Thymus (tissue), 14 donors: Measurements from ENCODE around the gene PPTC7. TPM values are rescaled to one million over a fixed set of nuclear protein-coding genes. Genes with fewer than 3 reads are reported as not detected.
A peak's percentile ranks its signal among the peaks of the same experiment; 100 is the strongest.

Source experiments
- DNase-seq, 9 donors: peaks; one replicate each; pipeline ENCODE4 v3.0.0-alpha.2; 2013; ENCODE audit warnings: low spot score in 9 of 9, low read depth in 6 of 9, missing footprints in 1 of 9
- H3K27ac ChIP-seq, 2 donors: one replicate each; pipeline ENCODE4 v1.5.1; 2013; ENCODE audit warnings: control low read depth in 1 of 2, low read depth in 1 of 2, low read length in 1 of 2, mild to moderate bottlenecking in 1 of 2, moderate library complexity in 1 of 2
- H3K27me3 ChIP-seq, 2 donors: one replicate each; pipeline ENCODE4 v1.5.1; 2013; ENCODE audit warnings: low read length in 1 of 2; ENCODE audit not compliant: control insufficient read depth in 2 of 2, insufficient read depth in 1 of 2
- H3K36me3 ChIP-seq, 2 donors: one replicate each; pipeline ENCODE4 v1.5.1; 2013; ENCODE audit warnings: low read length in 1 of 2, mild to moderate bottlenecking in 1 of 2, moderate library complexity in 1 of 2; ENCODE audit not compliant: control insufficient read depth in 2 of 2, insufficient read depth in 2 of 2
- H3K4me1 ChIP-seq, 2 donors: one replicate each; pipeline ENCODE4 v1.5.1; 2013; ENCODE audit warnings: low read length in 2 of 2; ENCODE audit not compliant: control insufficient read depth in 2 of 2, insufficient read depth in 2 of 2
- H3K4me3 ChIP-seq, 2 donors: one replicate each; pipeline ENCODE4 v1.5.1; 2013; ENCODE audit warnings: low read length in 2 of 2, control low read depth in 1 of 2, mild to moderate bottlenecking in 1 of 2
- H3K9me3 ChIP-seq, 2 donors: one replicate each; pipeline ENCODE4 v1.5.1; 2013; ENCODE audit warnings: low read length in 1 of 2, mild to moderate bottlenecking in 1 of 2; ENCODE audit not compliant: control insufficient read depth in 2 of 2, insufficient read depth in 1 of 2
- WGBS: extraction: QIAGEN DNeasy Blood & Tissue Kit; methylation state at CpG from one replicate; pipeline ENCODE4 v1.1.7; 2013; 5-methylcytosine and 5-hydroxymethylcytosine counted together
- long read RNA-seq, 10 donors: transcript quantifications; one replicate each; lab custom pipeline, GENCODE V29; 2026
- polyA plus RNA-seq: library from polyadenylated mRNA; stranded (reverse); fragments of 200-250 nt; gene quantifications from one replicate; pipeline ENCODE4 v1.2.3, GENCODE V29; 2013
- total RNA-seq: library from RNA; stranded (reverse); fragments of 120-200 nt; gene quantifications from one replicate; pipeline ENCODE4 v1.2.4, GENCODE V29; 2013
- donor health status: healthy.

Gene PPTC7, protein sequence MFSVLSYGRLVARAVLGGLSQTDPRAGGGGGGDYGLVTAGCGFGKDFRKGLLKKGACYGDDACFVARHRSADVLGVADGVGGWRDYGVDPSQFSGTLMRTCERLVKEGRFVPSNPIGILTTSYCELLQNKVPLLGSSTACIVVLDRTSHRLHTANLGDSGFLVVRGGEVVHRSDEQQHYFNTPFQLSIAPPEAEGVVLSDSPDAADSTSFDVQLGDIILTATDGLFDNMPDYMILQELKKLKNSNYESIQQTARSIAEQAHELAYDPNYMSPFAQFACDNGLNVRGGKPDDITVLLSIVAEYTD
- total RNA-seq (5.8 TPM), polyA plus RNA-seq (19.2 TPM)
- long read RNA-seq, donor 1: 0 reads
- long read RNA-seq, donor 2: 0 reads
- long read RNA-seq, donor 3, full-length matches to known transcripts: 6 of 6 reads
- long read RNA-seq, donor 3, partial matches to known transcripts: 0 of 6 reads
- long read RNA-seq, donor 3, other reads (novel, unspliced or antisense): 0 of 6 reads
- long read RNA-seq, donor 4, full-length matches to known transcripts: 3 of 3 reads
- long read RNA-seq, donor 4, partial matches to known transcripts: 0 of 3 reads
- long read RNA-seq, donor 4, other reads (novel, unspliced or antisense): 0 of 3 reads
- long read RNA-seq, donor 5, full-length matches to known transcripts: 8 of 8 reads
- long read RNA-seq, donor 5, partial matches to known transcripts: 0 of 8 reads
- long read RNA-seq, donor 5, other reads (novel, unspliced or antisense): 0 of 8 reads
- long read RNA-seq, donor 6, full-length matches to known transcripts: 3 of 3 reads
- long read RNA-seq, donor 6, partial matches to known transcripts: 0 of 3 reads
- long read RNA-seq, donor 6, other reads (novel, unspliced or antisense): 0 of 3 reads
- long read RNA-seq, donor 7, full-length matches to known transcripts: 4 of 4 reads
- long read RNA-seq, donor 7, partial matches to known transcripts: 0 of 4 reads
- long read RNA-seq, donor 7, other reads (novel, unspliced or antisense): 0 of 4 reads
- long read RNA-seq, donor 8: 0 reads
- long read RNA-seq, donor 9, full-length matches to known transcripts: 3 of 3 reads
- long read RNA-seq, donor 9, partial matches to known transcripts: 0 of 3 reads
- long read RNA-seq, donor 9, other reads (novel, unspliced or antisense): 0 of 3 reads
- long read RNA-seq, donor 10, full-length matches to known transcripts: 4 of 4 reads
- long read RNA-seq, donor 10, partial matches to known transcripts: 0 of 4 reads
- long read RNA-seq, donor 10, other reads (novel, unspliced or antisense): 0 of 4 reads

DNA sequence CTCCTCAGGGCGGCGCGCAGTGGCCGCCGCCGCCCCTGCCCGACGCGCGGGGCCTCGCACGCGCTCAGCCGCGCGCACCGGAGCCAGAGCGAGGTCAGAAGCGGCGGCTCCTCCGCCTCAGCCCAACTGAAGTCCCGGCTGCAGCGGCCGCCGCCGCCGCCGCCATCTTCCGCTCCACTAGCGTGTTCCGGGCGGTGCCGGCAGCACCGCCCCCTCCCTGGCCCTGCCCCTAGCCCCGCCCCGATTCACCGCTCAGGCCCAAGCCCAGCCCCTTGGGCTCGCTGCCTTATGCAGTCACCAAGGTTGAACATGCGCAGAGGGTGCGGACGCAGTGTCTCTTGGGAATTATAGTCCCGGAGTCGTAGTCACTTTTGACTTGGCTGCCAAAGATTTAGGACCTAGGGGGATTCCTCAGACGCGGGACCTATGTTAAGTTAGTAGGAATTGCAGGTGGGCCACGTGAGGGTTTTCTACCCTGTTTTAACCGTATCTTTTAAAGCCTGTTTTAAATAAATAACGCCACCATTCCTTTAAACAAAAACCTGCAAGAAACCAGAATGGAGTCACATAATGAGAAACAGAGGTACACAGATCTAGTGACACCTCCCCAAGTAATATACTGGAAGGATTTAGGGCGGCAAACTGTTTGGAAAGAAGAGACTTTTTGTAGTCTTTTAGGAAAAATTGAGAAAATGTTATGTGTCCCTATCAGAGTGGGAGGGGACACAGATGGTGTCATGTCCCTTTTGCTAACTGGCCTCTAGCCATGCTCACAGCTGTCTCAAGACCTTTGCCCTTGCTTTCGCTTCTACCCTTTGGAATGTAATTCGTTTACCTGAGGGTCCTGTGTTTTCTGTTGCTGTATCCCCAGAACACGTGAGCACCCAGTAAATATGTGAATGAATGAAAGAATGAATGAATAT is at the start of gene PPTC7:
Gene PPTC7 (minus strand): TSS at position 182 of the 923 bp plus-strand sequence. CDS start 287 bp downstream, outside the sequence.
- Histone ChIP-seq H3K4me3 (peak within 1 kb of the TSS; percentile 81 to 82), H3K4me1 (peaks cover 38 to 49% of the 10 kb centered on the region in 2 donors), H3K9me3 (no peaks in the 10 kb centered on the region), H3K36me3 (no peaks in the 10 kb centered on the region), H3K27ac (peak within 1 kb of the TSS; percentile 32 to 91), H3K27me3 (no peaks in the 10 kb centered on the region)
- 6% methylated on average over 52 of the region's 52 CpGs for WGBS
- peak; percentile 92 to 98 (median 96) for DNase-seq

DNA sequence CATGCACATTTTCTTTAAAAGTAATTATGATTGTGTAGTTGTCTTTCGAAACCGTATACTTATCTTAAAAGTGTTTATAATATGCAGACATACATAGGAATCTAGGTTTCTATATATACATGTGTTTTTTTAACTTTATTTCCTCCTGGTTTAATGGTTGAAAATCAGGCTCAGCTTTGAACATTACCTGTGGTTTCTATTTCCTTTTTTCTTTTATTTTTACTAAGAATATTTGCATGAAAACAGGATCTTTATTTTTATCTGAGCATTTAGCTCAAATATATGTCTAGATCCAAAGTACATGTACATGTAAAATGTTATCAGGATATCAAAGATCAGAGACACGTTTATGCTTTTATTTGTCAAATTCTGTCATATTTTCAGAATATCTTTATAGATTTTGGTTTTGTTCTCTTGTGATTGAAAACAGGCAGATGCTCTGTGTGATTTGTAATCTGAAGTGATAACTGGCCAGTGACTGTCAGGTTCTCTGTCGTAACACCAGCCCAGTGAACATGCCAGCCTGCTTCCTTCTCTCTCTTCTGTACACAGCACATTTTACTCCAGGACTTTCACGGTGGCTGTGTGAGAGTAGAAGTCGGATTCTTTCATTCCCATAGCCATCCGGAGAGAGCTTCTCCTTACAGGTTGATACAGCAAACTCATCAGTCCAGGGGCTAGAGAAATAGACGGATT is 44.5 kb upstream of the PPTC7 start:
- WGBS: 58% methylated on average over 8 of the region's 8 CpGs
- no peak for DNase-seq
- Histone ChIP-seq H3K4me3 (no peak overlapping the region), H3K36me3 (peaks cover 0 to 3% of the 10 kb centered on the region in 2 donors), H3K4me1 (peaks cover 0 to 3% of the 10 kb centered on the region in 2 donors), H3K9me3 (no peaks in the 10 kb centered on the region), H3K27me3 (no peaks in the 10 kb centered on the region), H3K27ac (no peak overlapping the region)

DNA sequence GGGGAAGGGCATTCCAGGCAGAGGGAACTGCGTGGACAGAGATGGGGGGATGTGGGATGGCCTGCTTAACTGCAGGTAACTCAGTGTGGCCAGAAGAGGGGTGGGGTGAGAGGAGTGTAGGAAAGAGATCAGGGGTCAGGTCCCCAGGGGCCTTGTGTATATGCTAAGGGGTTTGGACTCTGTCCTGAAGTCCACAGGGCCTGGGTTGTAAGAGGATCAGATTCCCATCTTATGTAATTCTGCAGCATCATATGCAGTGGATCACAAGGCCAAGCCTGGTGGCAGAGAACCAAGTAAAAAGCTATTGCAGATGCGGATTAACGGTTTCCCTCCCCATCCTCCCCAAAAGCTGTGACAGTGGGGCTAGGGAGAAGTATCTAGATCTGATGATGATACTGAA is 39.5 kb upstream of the PPTC7 start:
- DNase-seq: no peak
- no peak overlapping the region for H3K27ac ChIP-seq

DNA sequence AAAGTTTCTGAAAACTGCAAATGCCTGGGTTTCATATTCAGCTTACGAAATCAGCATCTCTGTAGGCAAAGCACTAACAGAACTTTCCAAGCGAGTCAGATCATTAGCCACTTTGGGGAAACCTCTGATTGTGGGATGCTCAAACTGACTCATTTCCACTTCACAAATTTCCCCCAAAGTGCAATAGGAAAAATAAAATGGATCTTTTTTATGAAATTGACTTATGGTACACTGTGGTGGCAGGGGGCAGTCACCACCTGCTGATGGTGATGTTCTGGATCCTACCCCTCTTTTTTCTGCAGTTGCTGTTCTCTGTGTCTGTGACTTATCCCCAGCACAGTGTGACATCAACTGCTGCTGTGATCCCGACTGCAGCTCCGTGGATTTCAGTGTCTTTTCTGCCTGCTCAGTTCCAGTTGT is 36.4 kb upstream of the PPTC7 start:
- DNase-seq: no peak
- Histone ChIP-seq H3K4me1 (peaks cover under 1 to 2% of the 10 kb centered on the region in 2 donors), H3K36me3 (peaks cover 0 to 5% of the 10 kb centered on the region in 2 donors), H3K9me3 (no peaks in the 10 kb centered on the region), H3K27me3 (no peaks in the 10 kb centered on the region), H3K4me3 (no peak overlapping the region), H3K27ac (no peak overlapping the region)
- 96% methylated on average over 4 of the region's 4 CpGs for WGBS

More for the DNA sequence above, 39.5 kb upstream of the PPTC7 start:
- over 99% methylated on average over 3 of the region's 3 CpGs for WGBS
- Histone ChIP-seq H3K9me3 (no peaks in the 10 kb centered on the region), H3K36me3 (no peaks in the 10 kb centered on the region), H3K27me3 (no peaks in the 10 kb centered on the region), H3K4me1 (no peaks in the 10 kb centered on the region), H3K4me3 (no peak overlapping the region)

DNA sequence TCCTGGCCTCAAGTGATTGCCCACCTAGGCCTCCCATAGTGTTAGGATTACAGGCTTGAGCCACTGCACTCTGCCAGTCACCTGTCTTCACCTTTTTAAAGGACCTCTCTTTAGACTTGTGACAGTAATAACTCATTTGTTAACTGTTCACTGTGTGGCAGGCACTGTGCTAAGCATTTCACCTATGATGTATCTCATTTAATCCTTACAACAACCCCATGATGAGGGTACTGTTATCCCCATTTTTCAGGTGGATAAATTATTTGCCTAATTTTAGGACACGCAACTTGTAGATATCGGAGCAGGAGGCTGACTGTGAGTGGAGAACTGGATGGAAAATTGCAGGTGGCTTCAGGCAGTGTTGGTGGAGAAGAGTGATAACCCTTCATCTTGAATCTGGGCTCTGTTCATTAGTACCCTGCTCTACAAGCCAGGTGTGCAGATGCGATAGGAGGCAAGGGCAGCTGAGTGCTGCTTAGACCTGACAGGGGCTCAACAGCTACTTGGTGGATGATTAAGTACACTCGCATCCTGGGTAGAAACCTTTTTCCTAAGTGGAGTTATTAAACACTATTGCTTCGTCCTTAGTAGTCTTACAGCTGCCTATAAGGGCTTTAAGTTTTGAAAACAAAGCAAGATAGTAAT is 33.5 kb upstream of the PPTC7 start:
- no peak for DNase-seq
- no peak overlapping the region for H3K4me3 ChIP-seq
- WGBS: 88% methylated on average over 5 of the region's 5 CpGs
- H3K36me3 ChIP-seq: peaks cover 0 to 5% of the 10 kb centered on the region in 2 donors
- no peaks in the 10 kb centered on the region for H3K9me3 ChIP-seq
- no peaks in the 10 kb centered on the region for H3K27me3 ChIP-seq
- no peak overlapping the region for H3K27ac ChIP-seq
- peaks cover 6 to 9% of the 10 kb centered on the region in 2 donors for H3K4me1 ChIP-seq

DNA sequence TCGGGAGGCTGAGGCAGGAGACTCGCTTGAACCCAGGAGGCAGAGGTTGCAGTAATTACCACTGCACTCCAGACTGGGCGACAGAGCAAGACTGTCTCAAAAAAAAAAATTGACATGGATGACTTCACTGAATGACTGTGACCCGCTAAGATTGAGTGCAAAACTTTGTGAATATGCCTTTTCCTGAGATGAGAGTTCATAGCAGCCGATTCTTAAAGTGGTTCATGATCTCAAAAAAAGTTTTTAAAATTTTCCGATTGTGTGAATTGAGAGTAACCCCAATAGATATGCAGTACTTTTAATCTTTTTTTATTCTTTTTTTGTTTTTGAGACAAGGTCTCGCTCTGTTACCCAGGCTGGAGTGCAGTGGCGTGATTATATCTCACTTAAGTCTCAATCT is 32.1 kb upstream of the PPTC7 start:
- Histone ChIP-seq H3K27ac (no peak overlapping the region), H3K4me3 (no peak overlapping the region), H3K9me3 (no peaks in the 10 kb centered on the region), H3K4me1 (peaks cover 6 to 9% of the 10 kb centered on the region in 2 donors), H3K36me3 (peaks cover 0 to 5% of the 10 kb centered on the region in 2 donors), H3K27me3 (no peaks in the 10 kb centered on the region)
- WGBS: 97% methylated on average over 8 of the region's 8 CpGs
- DNase-seq: no peak

DNA sequence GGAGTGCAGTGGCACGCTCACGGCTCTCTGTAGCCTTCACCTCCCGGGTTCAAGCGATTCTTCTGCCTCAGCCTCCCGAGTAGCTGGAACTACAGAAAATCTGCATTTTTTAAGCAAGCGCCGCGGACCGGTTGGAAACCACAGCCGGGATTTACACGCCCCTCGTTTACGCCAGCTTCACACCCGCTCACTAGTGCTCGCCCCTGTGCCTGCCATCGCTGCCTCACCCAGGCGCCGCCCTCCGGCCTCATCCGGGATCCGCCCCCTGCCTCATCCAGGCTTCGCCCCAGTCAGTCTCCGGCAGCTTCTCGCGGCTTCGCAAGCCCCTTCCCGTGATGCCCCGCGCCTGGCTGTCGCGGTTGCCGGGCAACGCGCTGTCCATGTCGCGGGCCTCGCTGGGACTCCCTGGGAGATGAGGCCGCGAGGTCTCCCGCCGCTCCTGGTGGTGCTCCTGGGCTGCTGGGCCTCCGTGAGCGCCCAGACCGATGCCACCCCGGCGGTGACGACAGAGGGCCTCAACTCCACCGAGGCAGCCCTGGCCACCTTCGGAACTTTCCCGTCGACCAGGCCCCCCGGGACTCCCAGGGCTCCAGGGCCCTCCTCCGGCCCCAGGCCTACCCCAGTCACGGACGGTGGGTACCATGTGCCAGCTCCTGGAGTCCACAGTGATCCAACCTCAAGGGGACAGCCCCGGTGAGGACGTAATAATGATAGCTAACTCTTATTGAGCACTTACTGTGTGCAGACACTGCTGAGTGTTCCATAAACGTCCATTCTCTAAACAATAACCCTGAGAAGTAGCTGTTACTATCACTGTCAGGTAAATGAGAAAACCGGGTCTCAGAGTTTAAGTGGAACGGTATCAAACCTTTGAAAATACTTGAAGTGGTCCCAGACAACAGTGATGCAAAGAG is 30.9 kb upstream of the PPTC7 start, which contains the start of gene TCTN1:
Gene TCTN1 (plus strand): TSS at position 359 of the 914 bp plus-strand sequence. CDS start 54 bp downstream, at position 413.
- peak within 1 kb of the TSS; percentile 83 to 86 for H3K27ac ChIP-seq
- peak; percentile 86 to 97 (median 93) for DNase-seq
- peaks cover 0 to 5% of the 10 kb centered on the region in 2 donors for H3K36me3 ChIP-seq
- WGBS: 5% methylated on average over 60 of the region's 60 CpGs
- peak within 1 kb of the TSS; percentile 76 to 86 for H3K4me3 ChIP-seq
- H3K4me1 ChIP-seq: peaks cover 6 to 9% of the 10 kb centered on the region in 2 donors
- no peaks in the 10 kb centered on the region for H3K9me3 ChIP-seq
- H3K27me3 ChIP-seq: no peaks in the 10 kb centered on the region
